CD4-positive, CD25-positive, alpha-beta regulatory T cell (primary cell): ENCODE results near the gene MIS18A. TPM values are rescaled to one million over a fixed set of nuclear protein-coding genes. Genes with fewer than 3 reads are reported as not detected.
A peak's percentile ranks its signal among the peaks of the same experiment; 100 is the strongest.

Source experiments
- ATAC-seq, 2 donors: fragments of 150-1000 bp; cut with Tn5 transposase; one replicate each; pipeline ENCODE4 v1.10.0; 2021; ENCODE audit warnings: low read depth in 2 of 2, moderate number of reproducible peaks in 2 of 2, moderate library complexity in 1 of 2
- DNase-seq, 3 donors: peaks; one replicate each; pipeline versions ENCODE4 v3.0.0 to v3.0.0-alpha.2; 2012 to 2022; ENCODE audit warnings: mixed read lengths in 1 of 3
- H3K27ac ChIP-seq: one replicate; pipeline ENCODE4 v1.7.0; 2013; ENCODE audit warnings: mild to moderate bottlenecking, low read length; ENCODE audit not compliant: insufficient read depth, poor library complexity, severe bottlenecking
- H3K27me3 ChIP-seq: one replicate; pipeline ENCODE4 v1.7.0; 2013; ENCODE audit warnings: low read length; ENCODE audit not compliant: control insufficient read depth, insufficient read depth
- H3K36me3 ChIP-seq: one replicate; pipeline ENCODE4 v1.7.0; 2013; ENCODE audit warnings: mild to moderate bottlenecking, low read length, moderate library complexity; ENCODE audit not compliant: control insufficient read depth, insufficient read depth
- H3K4me1 ChIP-seq: 2 replicates; pipeline ENCODE4 v1.7.0; 2013; ENCODE audit warnings: mild to moderate bottlenecking, low read length; ENCODE audit not compliant: insufficient read depth, control insufficient read depth, poor library complexity, severe bottlenecking
- H3K4me3 ChIP-seq: one replicate; pipeline ENCODE4 v1.7.0; 2013; ENCODE audit warnings: low read depth, mild to moderate bottlenecking, low read length, moderate library complexity
- H3K9me3 ChIP-seq, 2 experiments: 1 replicate in 1 of 2; 2 replicates in 1 of 2; pipeline ENCODE4 v1.7.0; 2013; ENCODE audit warnings: low read length in 2 of 2, mild to moderate bottlenecking in 1 of 2, moderate library complexity in 1 of 2; ENCODE audit not compliant: control insufficient read depth in 2 of 2
- H3K27ac Mint-ChIP-seq, 3 donors: one replicate each; pipeline ENCODE4 v1.8.0; 2020 to 2022; ENCODE audit warnings: mild to moderate bottlenecking in 3 of 3, mixed read lengths in 3 of 3, moderate library complexity in 2 of 3
- H3K27me3 Mint-ChIP-seq: one replicate; pipeline ENCODE4 v1.8.0; 2022; ENCODE audit warnings: mild to moderate bottlenecking, mixed read lengths
- H3K36me3 Mint-ChIP-seq: one replicate; pipeline ENCODE4 v1.8.0; 2020; ENCODE audit warnings: mixed read lengths
- H3K4me1 Mint-ChIP-seq, 4 donors: one replicate each; pipeline ENCODE4 v1.8.0; 2020 to 2022; ENCODE audit warnings: mixed read lengths in 4 of 4, mild to moderate bottlenecking in 1 of 4
- H3K4me3 Mint-ChIP-seq, 4 donors: one replicate each; pipeline ENCODE4 v1.8.0; 2020 to 2022; ENCODE audit warnings: mild to moderate bottlenecking in 4 of 4, mixed read lengths in 4 of 4, moderate library complexity in 3 of 4
- H3K9me3 Mint-ChIP-seq, 7 donors: one replicate each; pipeline ENCODE4 v1.8.0; 2020 to 2022; ENCODE audit warnings: mixed read lengths in 7 of 7, mild to moderate bottlenecking in 3 of 7, moderate library complexity in 2 of 7
- polyA plus RNA-seq, 4 donors: library from polyadenylated mRNA; unstranded; fragments of 300-500 nt; fragmentation: Illumina TruSeq; gene quantifications; one replicate each; pipeline ENCODE4 v1.2.3, GENCODE V29; 2021
- total RNA-seq: library from RNA; stranded (reverse); gene quantifications from one replicate; pipeline ENCODE4 v1.2.3, GENCODE V29; 2022

MIS18A gene
- total and polyA plus RNA-seq, 5 donors from 2014 or later: 5.2 to 13.3 (median 11.1) TPM

DNA sequence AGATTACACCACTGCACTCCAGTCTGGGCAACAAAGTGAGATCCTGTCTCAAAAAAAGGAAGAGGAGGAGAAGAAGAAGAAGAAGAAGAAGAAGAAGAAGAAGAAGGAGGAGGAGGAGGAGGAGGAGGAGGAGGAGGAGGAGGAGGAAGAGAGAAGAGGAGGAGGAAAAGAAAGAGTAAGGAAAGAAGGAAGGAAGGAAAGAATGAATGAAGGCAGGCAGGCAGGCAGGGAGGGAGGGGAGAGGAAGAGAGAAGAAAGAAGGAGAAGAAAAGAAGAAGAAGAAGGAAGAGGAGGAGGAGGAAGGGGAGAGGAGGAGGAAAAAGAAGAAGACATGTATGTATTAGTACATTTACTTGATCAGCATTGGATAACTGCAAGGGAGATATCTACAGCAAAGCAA lies 26.7 kb downstream of the MIS18A start:
- Mint-ChIP-seq H3K27ac (peak overlapping the region in 1 of 3 donors; percentile 72), H3K4me1 (no peaks in the 10 kb centered on the region), H3K9me3 (peaks cover 0 to 15% (median 1%) of the 10 kb centered on the region in 7 donors), H3K27me3 (peaks cover 24% of the 10 kb centered on the region), H3K4me3 (no peak overlapping the region), H3K36me3 (no peaks in the 10 kb centered on the region)
- Histone ChIP-seq H3K27me3 (peaks cover 7% of the 10 kb centered on the region), H3K4me1 (no peaks in the 10 kb centered on the region), H3K9me3 (no peaks in the 10 kb centered on the region), H3K36me3 (no peaks in the 10 kb centered on the region), H3K27ac (no peak overlapping the region), H3K4me3 (no peak overlapping the region)
- no peak for DNase-seq
- no peak for ATAC-seq

- no peak for DNase-seq
- Mint-ChIP-seq H3K27ac (no peak overlapping the region), H3K27me3 (peaks cover 30% of the 10 kb centered on the region), H3K4me3 (no peak overlapping the region), H3K36me3 (no peaks in the 10 kb centered on the region), H3K9me3 (peaks cover 0 to 15% (median 1%) of the 10 kb centered on the region in 7 donors), H3K4me1 (no peaks in the 10 kb centered on the region)
- Histone ChIP-seq H3K36me3 (no peaks in the 10 kb centered on the region), H3K4me1 (no peaks in the 10 kb centered on the region), H3K9me3 (no peaks in the 10 kb centered on the region), H3K27me3 (peaks cover 7% of the 10 kb centered on the region), H3K27ac (no peak overlapping the region), H3K4me3 (no peak overlapping the region)
- no peak for ATAC-seq
These were observed 29.2 kb downstream of the MIS18A start for GRCh38 chr21:32249511-32250280.

DNA sequence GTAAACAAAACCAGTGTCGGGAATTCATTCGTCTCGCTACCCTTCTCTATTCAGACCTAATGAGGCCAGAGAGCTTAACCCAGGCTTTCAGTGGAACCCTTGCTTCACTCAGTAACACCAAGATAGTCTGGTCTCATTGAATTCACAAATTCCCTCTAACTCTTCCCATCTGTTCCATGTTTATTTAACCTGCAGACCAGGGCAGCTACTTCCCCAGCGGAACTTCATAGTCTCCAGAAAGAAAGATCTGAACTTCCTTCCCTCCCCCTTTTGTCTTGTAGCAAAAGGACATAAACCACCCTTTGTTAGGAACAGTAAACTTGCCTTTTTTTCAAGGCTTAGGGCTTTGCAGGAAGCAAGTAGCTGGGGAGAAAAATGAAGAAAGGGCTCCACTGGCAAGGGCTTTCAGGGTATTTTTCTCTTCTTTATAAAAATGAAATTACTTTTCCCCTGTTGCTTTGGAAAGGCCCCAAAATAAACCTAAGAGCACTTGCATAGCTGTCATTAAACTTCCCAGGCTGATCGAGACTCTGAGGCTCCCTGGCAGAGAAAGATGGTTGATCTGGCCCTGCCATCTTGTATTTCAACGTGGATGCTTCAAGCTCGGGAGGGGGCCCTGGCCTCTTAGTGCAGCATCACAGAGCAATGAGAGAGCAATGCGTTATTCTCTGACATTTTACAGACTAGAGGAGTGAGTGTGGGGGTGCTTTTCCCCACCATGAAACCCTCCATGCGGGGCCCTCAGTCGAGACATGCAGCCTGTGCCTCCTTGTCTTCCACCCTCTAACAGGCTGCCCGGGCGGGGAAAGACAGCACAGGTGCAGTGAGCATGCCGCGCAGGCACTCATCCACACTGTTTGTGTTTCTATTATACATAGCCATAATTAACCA lies 30.0 kb downstream of the MIS18A start:
- Mint-ChIP-seq H3K27ac (no peak overlapping the region), H3K4me3 (no peak overlapping the region), H3K27me3 (peaks cover 33% of the 10 kb centered on the region), H3K36me3 (no peaks in the 10 kb centered on the region), H3K9me3 (peaks cover 0 to 15% (median 1%) of the 10 kb centered on the region in 7 donors), H3K4me1 (no peaks in the 10 kb centered on the region)
- no peaks in the 10 kb centered on the region for H3K36me3 ChIP-seq
- H3K9me3 ChIP-seq: no peaks in the 10 kb centered on the region
- no peak overlapping the region for H3K27ac ChIP-seq
- H3K4me3 ChIP-seq: no peak overlapping the region
- no peak for DNase-seq
- no peak for ATAC-seq
- H3K27me3 ChIP-seq: peaks cover 7% of the 10 kb centered on the region
- no peaks in the 10 kb centered on the region for H3K4me1 ChIP-seq

DNA sequence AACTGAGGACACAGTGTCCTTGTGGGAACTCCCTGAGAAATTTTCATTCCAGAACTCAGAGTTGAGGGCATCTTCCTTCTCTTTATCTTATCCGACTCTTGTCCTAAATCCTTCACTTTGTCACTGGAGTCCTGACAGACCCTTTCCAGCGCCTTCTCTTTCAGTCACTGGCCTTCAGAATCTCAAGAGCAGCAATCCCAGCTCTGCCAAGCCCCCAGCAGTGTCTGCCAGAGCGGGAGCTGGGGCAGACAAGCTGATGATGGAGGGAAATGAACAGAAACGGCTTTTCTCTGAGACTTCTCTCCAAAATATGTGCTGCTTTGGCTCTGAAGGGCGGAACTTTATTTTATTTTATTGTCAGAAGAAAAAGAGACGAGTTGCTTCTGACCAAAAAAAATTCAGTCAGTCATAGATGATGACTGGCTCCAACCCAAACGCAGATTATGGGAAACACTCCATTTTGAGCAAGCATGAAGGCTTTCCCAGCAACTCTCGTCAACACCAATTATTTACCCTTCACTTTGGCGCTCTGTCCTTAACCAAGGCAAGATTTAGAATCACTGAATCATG lies 32.2 kb downstream of the MIS18A start:
- Mint-ChIP-seq H3K27ac (no peak overlapping the region), H3K27me3 (peaks cover 32% of the 10 kb centered on the region), H3K4me1 (no peaks in the 10 kb centered on the region), H3K9me3 (peaks cover 0 to 15% (median 1%) of the 10 kb centered on the region in 7 donors), H3K36me3 (no peaks in the 10 kb centered on the region), H3K4me3 (no peak overlapping the region)
- Histone ChIP-seq H3K4me3 (no peak overlapping the region), H3K36me3 (no peaks in the 10 kb centered on the region), H3K27me3 (peaks cover 7% of the 10 kb centered on the region), H3K9me3 (no peaks in the 10 kb centered on the region), H3K4me1 (no peaks in the 10 kb centered on the region), H3K27ac (no peak overlapping the region)
- no peak for DNase-seq
- ATAC-seq: no peak

- Histone ChIP-seq H3K4me1 (no peaks in the 10 kb centered on the region), H3K27ac (no peak overlapping the region), H3K9me3 (no peaks in the 10 kb centered on the region), H3K36me3 (no peaks in the 10 kb centered on the region), H3K27me3 (peaks cover 7% of the 10 kb centered on the region), H3K4me3 (no peak overlapping the region)
- Mint-ChIP-seq H3K27me3 (peaks cover 33% of the 10 kb centered on the region), H3K27ac (no peak overlapping the region), H3K36me3 (no peaks in the 10 kb centered on the region), H3K9me3 (peaks cover 0 to 8% (median 1%) of the 10 kb centered on the region in 7 donors), H3K4me3 (no peak overlapping the region), H3K4me1 (peaks cover 0 to 2% (median 0%) of the 10 kb centered on the region in 4 donors)
- ATAC-seq (no peak), DNase-seq (no peak)
These were observed 32.9 kb downstream of the MIS18A start for GRCh38 chr21:32245971-32246370.

- Mint-ChIP-seq H3K36me3 (no peaks in the 10 kb centered on the region), H3K4me3 (peak overlapping the region in 1 of 4 donors; percentile 48), H3K4me1 (peaks cover 0 to 6% (median 2%) of the 10 kb centered on the region in 4 donors), H3K27ac (no peak overlapping the region), H3K27me3 (peaks cover 27% of the 10 kb centered on the region), H3K9me3 (peaks cover 0 to 6% (median 2%) of the 10 kb centered on the region in 7 donors)
- no peaks in the 10 kb centered on the region for H3K9me3 ChIP-seq
- no peak overlapping the region for H3K27ac ChIP-seq
- H3K36me3 ChIP-seq: no peaks in the 10 kb centered on the region
- DNase-seq (peak in 1 of 3 donors; percentile 5), ATAC-seq (no peak)
- H3K4me1 ChIP-seq: no peaks in the 10 kb centered on the region
- H3K4me3 ChIP-seq: peak overlapping the region; percentile 22
- H3K27me3 ChIP-seq: peaks cover 6% of the 10 kb centered on the region
These were observed 37.8 kb downstream of the MIS18A start for GRCh38 chr21:32240851-32241687.

- Mint-ChIP-seq H3K4me3 (peak overlapping the region in 1 of 4 donors; percentile 38), H3K4me1 (peaks cover 0 to 8% (median 2%) of the 10 kb centered on the region in 4 donors), H3K27me3 (peaks cover 28% of the 10 kb centered on the region), H3K9me3 (peaks cover 0 to 6% (median 3%) of the 10 kb centered on the region in 7 donors), H3K27ac (no peak overlapping the region), H3K36me3 (no peaks in the 10 kb centered on the region)
- Histone ChIP-seq H3K27me3 (peaks cover 6% of the 10 kb centered on the region), H3K36me3 (no peaks in the 10 kb centered on the region), H3K27ac (no peak overlapping the region), H3K4me3 (no peak overlapping the region), H3K4me1 (no peaks in the 10 kb centered on the region), H3K9me3 (no peaks in the 10 kb centered on the region)
- no peak for DNase-seq
- ATAC-seq: no peak
These were observed 39.3 kb downstream of the MIS18A start for GRCh38 chr21:32239551-32239950.
